GM12872 (cell line): ENCODE data around the gene LRSAM1.

Experiments
- CTCF ChIP-seq: IDR thresholded peaks from 3 replicates; pipeline ENCODE4 v1.5.1; 2011; ENCODE audit warnings: low read depth, mild to moderate bottlenecking, low read length, moderate library complexity; ENCODE audit not compliant: insufficient read depth

Gene LRSAM1

DNA sequence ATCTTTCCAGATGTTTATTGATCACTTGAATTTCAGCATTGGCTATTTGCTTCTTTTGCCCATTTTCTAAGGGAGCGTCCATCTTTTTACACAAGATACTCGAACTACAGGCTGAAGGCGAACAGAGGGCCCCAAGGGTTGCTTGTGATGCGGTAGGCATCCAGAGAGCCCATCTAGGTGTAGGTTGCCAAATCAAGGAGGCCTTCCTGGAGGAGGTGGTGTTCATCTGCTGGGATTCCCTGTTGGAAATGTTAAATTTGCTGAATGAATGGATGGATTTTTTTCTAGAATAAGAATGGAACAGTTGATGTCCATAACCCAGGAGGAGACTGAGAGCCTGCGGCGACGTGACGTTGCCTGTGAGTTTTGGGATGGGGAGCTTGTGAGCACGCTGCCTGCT lies 31.4 kb downstream of the LRSAM1 start:
- TF ChIP-seq CTCF: no peak

- no peak for TF ChIP-seq CTCF
Measured at GRCh38 chr9:127485995-127486394, 34.7 kb downstream of the LRSAM1 start.

- no peak for TF ChIP-seq CTCF
Measured at GRCh38 chr9:127488946-127489345, 37.6 kb downstream of the LRSAM1 start.

- TF ChIP-seq CTCF: no peak
Measured at GRCh38 chr9:127489471-127490115, 38.3 kb downstream of the LRSAM1 start.

DNA sequence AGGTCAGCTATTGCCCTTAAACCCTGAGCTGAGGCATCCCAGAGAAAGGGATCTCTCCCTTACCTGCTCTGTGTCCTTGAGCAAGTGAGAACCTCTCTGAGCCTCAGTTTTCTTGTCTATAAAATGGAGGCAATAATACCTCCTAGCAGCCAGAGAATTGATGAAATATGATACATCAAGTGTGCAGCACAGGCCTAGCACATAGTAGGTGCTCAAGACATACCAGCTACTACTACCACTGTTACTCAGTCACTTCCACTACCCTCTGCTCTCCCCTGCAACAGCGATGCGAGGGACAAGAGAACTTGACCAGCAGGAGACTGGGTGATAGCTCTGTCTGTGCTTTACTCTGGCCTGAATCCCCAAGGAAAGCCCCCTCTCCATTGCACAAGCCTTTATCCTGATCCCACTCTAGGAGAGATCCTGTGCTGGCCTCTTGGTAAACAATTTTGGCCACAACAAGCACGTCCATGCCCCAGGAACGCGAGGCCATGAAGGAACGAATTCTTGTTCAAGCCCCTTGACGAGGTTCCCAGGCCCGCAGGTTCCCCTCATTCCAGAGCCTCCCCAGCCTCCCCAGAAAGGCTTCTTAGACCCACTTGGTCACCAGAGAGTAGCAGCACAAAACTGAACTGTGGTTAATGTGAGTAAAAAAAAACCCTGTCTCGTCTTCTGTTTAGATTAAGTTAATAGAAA lies 39.4 kb downstream of the LRSAM1 start:
- no peak for TF ChIP-seq CTCF

DNA sequence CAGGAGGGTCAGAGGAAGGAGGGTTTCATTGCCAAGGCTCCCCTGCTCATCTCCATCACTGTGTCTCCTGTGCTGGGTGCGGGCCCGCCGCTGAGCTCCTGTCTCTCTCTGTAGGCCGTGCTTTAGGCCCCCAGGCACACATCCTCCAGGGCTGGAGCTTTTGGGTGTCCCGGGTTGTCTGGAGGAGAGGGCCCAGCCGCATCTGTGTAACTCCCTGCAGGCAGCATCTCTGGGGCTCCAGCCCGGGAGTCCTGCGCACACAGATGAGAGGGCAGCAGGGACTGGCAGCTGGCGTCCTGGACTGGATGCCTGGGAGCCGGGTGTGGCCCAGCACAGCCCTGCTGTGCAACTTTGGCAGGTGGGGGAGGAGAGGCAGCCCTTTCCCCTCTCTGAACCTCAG lies 40.2 kb downstream of the LRSAM1 start:
- TF ChIP-seq CTCF: no peak

DNA sequence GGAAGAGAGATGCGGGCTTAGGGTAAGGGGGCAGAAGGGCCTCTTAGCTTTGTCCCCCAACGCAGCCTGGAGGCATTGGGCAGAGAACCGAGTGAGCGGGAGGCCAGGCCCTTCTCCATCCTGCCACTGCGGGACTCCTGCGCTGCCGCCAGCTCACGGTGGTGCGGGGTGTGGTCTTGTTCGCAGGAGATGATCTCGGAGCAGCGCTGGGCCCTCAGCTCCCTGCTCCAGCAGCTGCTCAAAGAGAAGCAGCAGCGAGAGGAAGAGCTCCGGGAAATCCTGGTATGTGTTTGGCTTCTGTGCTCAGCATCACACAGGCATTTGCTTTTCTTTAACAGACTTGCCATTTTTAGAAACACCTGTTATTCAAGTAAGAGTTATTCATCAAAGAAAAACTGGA lies 41.3 kb downstream of the LRSAM1 start:
- no peak for TF ChIP-seq CTCF
